GM18517 (cell line): ENCODE data around the gene C10orf71.

Source experiments
- ATAC-seq: cut with Tn5 transposase; IDR thresholded peaks from one replicate; pipeline ENCODE4 v1.9.1; 2021; ENCODE audit warnings: mild to moderate bottlenecking, moderate library complexity; ENCODE audit not compliant: unreplicated experiment

C10orf71 gene

DNA sequence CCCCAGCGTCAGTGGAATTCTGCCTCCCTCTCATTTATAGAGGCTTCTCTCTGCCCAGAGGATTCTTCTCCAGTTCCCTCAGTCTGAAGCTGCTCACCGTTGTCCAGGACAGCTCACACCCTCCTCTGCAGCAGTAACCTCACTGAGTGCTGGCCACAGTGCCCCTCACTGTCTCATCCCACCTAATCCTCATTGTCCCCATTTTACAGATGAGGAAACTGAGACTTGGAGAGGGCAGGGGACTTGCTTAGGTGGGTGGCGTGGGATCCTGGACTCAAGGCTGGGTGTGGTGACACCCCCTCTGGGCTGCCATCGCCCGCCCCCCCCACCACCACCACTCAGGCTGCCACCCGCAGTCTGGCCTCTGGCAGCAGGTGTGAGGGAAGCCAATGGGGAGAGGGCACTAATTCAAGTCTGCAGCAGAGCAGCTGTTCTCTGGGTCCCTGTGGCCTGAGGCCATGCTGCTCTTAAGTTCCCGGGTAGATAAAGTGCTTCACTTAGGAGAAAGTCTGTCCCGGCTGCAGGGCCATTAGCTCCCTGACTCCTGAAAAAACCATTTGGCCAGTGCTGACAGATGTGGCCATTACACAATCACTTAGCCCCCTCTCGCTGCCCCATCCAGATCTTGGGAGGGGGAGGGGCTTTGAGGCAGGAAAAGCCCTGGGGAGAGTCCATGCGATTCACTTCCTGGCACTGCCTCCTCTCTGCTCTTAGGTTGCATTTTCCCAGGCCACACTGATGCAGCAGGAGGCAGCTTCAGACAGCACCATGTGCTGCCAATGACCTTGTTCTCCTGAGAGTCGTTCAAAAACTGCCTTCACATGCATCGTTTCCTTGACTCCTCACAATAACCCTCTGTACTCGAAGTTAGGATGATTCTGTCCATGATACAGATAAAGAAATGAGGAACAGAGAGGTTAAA, 60.6 kb downstream of the C10orf71 start:
- ATAC-seq, result no peak

DNA sequence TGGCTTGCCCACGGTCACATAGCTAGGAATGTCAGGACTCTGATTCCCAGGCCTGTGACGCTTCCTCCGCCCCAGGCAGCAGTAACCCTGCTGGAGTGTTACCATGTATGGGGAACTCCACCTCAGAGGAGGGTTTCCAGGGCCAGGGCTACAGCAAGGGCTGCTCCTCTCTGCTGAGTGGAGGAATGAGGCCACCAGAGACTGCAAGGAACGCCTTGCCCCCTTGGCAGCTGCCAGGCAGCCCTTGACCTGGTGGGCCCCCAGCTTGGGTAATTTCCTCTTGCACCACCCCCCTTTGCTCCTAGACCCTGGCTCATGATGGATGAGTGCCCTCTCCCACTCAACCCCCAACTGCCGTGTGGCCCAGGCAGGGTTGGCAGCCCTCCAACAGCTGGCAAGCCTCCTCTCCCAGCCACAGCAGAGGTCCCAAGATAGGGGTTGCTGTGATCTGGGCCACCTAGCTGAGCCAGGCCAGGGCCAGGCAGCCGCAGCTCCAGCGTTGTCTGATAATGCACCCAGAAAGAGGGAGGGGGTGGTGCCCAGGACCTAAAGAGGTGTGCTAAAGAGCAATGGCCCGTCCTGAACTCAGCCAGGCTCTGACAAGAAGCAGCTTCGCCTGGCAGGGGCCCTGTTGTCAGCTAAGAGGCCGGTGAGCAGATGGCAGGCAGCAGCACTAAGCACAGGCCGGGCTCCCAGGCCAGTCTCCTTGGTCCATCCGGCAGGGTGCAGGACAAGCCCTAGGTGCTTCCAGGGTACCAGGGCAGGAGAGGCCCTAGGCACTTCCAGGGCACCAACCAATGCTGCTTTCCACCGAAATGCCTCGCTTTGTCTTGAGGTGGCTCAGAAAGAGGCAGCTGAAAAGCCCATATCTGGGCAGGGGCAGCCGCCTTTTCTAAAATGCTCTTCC, 61.6 kb downstream of the C10orf71 start:
- no peak for ATAC-seq

DNA sequence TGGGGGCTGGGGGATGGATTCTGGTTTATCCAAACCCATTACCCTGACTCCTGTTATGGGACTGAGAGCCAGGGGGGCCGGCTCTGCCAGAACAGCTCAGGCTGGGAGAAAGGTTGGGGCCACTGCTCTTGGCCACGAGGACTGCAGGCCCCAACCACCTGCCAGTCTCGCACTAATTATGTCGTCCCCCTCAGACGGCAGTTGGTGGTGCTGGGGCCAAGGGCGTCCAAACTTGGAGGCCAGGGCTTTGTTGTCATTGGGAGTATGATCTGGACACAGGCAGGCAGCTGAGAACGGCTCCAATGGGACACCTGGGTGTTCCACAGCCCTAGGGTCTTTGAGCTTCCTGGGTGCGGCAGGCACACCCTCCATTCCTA, 62.2 kb downstream of the C10orf71 start:
- no peak for ATAC-seq

DNA sequence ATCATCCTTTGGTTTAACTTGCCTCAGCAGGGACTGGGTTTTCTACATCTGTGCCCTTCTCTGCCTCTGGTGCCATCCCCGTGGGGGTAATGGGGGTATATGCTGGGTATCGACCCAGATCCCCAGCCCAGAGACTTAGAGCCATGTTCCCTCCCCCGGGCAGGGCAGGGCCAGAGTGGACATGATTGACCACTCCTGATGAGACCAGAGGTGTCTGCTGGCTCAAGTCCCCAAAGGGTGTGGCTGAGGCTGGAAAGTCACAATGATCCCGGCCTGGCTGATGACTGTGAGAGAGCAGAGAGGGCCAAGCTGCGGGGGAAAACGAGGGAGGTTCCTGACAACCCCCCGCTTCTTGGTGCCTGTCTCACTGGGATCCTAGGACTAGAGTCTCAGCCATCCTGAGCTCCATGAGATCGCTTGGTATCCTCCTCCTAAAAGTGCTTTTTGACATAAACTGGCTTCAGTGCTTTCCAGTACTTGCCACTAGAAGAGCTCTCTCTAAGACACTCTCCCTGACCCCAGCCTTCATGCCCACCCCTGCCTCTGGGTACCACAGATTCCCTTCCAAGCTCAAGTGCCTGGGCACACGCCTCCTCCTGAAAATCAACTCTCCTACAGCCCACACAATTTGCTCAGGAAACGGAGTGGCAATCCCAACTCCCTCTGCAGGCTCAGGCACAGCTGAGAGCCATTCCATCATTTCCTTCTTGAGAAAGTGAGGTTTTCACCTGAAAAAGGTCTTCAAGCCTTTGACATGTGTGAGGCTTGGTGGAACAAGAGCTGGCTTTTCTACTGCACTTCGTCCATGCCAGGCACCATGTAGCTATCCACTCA, 63.0 kb downstream of the C10orf71 start:
- ATAC-seq, result no peak

DNA sequence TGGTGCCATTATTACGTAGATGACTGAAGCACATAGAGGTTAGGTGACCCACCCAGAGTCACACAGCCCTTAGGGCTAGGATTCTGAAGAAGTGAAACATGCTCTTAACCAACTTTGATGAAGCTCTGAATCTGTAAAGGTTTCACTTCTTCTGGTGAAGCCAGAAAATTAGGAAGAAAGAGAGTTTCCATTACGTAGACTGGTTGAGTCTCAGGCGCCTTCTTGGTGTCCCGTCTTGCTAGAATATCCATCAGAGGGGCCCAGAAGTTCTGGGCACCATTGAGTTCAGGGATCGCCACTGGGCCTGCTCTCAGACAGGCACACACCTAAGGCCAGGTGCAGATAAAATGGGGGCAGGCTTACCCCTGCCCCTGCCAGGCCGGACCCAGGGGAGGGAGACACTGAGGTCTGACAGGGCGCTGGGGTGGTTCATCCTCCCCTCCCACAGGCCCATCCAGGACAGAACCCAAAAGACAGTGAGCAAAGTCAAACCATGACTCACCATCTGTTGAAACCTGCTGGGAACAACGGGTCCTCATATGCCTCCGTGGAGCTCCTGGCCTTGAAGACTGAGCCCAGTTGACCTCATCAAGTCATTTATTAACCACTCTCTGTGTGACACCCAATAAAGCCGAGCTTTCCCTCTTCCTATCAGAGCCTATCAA, 63.8 kb downstream of the C10orf71 start:
- ATAC-seq, result peak; percentile 87

DNA sequence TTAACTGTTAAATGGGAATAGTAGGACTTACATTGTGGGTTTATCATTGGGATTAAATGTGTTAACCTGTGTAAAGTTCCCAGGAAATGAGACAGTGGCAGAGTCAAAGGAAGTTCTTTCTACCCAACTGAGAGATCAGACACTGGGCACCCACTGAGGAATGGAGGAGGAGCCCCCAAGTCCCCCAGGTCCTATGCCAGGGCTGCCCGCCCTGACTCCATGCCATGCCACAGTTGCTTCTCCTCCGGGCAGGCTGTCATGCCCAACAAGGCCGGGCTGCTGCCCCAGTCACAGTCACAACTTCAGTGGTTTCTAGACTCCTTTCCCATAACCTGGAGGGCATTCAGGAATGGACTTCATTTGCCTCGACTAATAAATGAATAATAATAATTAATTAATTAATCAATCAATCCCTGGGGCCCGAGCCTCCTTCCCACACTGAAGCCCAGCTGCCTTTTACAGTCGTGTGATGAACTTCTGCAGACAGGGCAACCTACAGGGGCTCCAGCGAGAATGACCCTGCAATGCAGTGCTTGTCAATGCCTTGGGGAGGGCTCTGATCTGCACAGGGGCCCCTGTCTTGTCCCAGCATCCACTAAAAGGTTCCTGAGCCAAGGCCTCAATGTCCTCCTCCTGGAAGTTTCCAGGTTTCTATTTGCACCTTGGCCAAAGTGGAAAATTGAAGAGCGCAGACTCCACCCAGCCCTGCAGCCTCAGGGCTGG, 64.5 kb downstream of the C10orf71 start:
- ATAC-seq, result no peak

DNA sequence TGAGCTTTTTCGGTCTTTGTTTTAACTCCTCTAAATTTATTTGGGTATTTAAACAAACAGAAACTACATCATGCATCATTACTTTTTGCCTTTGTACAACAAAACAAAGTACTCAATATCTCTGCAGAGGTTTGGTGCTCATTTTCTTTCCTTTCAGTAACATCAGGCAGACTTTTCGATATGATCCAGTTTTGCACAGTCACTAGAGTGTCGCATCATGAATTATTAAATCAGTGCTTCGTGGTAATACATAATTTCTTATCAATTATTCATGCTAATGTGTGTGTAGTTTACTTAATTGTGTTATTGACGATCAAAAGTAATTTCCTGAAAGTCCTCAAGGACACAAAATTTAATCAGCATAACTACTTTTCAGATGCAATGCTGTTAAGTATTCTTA, 65.1 kb downstream of the C10orf71 start:
- no peak for ATAC-seq

DNA sequence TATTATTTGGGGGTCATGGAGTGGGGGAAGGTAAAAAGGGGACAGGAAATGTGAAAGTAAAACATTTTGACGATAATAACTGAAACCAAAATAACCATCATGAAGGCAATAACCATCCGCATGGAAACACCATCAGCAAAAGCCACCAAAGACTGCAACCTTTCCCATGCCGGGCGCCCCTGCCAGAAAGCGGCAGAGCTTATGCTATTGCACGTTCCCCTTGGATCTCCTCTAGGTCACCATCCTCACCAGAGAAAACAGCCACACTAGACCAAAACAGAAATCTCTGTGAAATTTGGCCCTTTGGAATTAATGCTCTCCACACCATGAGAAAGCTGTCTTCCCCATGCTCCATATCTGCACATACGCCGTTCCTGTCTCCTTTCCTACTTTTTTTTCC, 65.8 kb downstream of the C10orf71 start:
- ATAC-seq, result no peak

DNA sequence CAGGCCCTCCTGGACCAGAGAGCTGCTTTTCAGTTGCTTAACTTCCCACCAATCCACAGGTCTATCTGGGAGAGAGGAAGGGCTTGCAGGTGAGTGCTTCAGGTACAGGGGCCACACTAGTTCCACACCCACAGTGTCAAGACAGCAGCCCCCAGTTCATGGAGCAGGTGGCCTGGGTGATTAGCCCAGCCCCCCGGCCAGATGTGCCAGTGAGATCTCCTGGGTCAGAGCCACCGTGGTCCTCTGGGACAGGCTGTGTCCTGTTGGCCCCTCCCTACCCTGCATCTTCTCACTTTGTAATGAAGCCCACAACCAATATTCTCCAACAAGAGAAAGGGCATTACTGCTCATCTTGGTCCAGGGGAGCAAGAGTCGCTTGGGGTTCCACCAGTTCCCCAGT, 66.3 kb downstream of the C10orf71 start:
- ATAC-seq, result no peak

DNA sequence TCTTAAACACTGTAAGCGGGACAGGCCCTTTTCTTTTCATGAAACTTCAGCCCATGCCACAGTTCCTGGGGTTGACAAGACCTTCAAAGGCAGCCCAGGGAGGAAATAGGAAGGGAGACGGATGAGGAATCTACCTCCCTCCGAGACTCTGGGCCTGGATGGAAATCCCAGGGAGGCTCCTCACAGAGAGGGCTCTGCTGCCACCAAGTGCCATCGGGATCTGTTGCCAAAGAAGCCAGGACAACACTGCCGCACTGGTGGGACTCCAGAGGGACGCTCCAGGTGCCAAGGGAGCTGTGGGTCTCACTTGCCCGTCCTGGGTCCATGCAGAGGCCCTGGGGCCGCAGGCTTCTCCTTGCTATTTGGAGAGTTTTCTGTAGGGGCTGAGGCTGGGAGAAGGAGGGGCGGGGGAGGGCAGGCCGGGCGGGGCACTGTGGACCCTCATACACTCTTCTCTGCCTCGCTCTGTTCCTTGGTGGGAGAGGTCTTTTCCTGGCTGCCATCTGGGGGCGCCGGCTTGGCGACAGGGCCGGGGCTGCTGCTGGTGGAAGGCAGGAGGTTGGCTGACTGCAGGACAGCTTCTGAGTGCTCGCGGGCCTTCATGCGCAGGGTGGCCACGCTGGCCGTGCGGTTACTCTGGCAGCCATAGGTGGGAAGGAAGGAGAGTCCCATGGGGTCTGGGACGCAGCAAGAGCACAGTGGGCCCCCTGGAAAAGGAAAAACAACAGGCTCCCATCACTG, 66.9 kb downstream of the C10orf71 start:
- ATAC-seq, result no peak

DNA sequence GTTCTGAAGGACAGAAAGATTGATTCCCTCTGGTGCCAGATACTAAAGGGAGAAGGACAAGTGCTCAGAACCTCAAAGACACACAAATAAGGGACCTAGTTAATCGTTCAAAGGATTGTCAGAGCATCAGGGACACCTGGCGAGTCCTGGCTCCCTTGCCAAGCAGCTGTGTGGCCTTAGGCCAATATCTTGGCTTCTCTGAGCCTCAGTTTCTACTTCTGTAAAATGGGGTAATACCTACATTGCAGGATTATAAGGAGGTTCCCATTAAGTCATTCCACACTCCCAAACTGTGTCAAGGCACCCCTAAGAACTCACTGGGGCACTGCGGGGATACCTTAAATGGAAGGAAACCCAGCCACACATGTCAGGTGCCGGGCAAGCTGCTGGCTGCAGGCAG, 67.5 kb downstream of the C10orf71 start:
- no peak for ATAC-seq

DNA sequence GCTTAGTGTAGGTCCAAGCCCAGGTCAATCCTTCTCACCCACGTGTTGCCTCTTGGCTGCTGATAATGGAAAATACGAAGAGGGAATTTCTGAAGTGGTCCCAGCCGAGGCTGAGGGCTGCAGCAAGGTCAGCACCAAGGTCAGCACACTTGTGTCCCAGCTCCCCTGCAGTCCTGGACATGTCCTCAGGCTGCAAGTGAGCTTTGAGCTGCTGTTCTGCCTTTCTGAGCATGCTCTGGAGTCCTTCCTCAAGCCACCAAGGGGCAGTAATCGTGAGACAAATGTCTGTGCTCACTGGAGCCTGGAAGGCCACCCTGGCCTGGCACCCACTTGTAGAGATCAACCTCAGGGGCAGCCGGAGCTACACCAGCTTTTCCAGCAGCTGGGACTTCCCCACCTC, 68.6 kb downstream of the C10orf71 start:
- no peak for ATAC-seq

DNA sequence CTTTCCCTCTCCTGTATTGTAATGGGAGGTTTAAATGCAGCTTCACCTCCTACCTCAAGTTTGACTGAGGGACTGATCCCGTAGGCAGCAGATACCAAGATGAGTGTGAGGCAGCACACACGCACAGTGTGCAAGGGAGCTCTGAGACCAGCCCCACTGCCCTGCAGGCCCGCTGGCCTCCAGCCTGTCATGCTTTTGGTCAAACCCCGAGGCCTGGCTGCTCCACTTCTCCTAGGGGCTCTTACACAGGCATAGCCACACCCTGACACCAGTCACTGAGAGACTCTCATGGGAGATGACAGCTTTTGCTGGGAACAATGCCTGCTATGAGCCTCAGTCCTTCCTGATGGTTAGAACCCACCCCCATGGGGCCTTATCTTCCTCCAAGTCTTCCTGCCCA, 69.3 kb downstream of the C10orf71 start:
- ATAC-seq, result no peak

DNA sequence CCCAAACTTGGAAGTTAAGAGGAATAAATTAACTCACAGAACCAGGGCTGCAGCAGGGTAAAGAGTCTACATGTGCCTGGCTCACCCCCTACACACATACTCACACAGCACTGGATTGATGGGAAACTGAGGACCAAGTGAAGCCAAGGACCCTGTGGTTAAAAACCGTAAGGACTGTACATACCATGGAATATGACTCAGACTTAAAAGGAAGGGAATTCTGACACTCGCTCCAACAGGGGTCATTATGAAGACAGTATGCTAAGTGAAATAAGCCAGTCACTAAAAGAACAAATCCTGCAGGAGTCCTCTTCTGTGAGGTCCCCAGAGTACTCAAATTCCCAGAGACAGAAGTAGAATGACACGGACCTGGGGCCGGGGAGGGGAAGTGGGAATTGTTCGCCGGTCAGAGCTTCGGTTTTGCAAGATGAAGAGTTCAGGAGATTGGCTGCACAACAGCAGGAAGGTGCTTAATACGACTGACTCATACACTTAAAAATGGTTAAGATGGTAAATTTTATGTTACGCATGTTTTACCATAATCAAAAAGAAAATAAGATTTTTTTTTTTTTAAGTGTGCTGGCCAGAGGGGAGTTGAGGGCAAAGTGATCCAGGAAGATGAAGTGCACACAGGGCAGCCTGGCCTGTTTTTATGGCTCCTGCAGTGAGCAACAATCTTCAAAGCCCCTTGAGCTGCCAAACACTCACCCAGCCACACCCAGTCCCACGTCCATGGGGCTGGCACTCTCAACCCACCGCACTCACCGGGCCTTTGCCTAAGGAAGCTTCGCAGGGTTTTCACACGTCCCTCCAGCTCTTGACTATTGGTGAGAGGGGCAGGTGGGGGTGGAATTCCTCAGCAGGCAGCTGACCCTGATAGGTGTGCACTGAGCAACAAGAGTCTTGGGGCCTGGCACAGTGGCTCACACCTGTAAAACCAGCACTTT, 70.5 kb downstream of the C10orf71 start:
- ATAC-seq, result no peak

DNA sequence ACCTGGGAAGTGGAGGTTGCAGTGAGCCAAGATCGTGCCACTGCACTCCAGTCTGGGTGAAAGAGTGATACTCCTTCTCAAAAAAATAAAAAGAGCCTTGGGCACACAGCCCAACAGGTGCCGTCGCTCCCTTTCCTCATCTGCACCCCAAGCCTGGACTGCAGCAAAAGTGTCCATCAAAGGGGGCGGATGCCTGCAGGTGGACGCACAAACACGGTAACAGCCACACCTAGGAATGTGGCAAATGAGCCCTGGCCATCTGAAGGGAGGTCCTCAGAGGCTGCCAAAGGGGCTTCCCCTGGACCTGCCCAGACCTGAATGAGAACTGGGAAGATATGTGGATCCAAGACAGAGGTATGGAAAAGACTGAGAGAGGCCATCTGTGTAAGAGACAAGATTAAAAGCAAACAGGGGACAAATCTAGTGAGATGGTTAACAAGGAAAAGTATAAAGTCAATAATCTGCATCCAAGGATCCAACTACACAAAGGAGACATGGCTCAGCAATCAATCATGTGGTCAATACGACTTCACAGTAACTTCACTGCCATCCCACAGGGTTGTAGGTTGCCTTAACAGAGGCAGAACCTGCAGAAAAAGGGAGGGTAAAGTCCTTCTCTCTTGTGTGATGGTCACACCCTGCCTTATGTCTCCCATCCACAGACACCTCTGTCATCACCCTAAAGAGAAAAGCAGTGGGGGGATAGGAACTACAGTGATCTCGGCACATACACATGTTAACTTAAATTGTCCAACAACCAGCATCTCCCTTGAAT, 71.5 kb downstream of the C10orf71 start:
- no peak for ATAC-seq

DNA sequence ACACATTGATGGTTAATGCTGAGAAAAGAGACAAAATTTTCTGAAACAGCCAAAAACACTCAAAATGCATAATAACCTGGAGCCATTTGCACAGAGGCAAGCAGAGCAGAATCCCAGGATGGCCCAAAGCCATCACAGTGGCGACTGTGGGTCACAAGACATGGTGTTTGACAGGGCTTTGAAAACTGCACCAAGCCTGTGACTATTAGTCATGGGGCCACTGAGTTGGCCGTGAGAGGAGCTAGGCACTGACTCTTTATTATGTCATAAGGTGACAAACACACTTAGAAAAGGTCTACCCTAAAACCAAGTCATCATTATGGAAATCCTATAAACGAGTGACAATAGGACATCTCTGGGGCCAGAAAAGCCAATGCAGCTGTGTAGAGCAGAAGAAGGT, 73.0 kb downstream of the C10orf71 start:
- no peak for ATAC-seq

DNA sequence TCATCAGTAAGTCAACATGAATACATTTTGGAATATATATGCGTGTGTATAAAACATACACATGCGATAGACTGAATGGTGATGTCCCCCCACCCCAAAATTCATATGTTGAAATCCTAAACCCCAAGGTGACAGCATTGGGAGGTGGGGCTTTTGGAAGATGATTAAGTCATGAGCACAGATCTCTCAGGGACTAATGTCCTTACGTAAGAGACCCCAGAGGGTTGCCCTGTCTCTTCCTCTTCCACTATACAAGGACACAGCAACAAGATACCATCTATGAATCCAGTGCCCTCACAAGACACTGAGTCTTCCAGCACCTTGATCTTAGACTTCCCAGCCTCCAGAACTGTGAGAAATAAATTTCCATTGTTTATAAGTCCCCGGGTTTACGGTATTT, 74.4 kb downstream of the C10orf71 start:
- no peak for ATAC-seq
